NCI-H748 (cell line): ENCODE measurements around the gene AVPR2.

Experiments
- DNase-seq: peaks from one replicate; lab custom pipeline; 2025; ENCODE audit not compliant: unreplicated experiment; lab: John Stamatoyannopoulos, UW

AVPR2 gene

DNA sequence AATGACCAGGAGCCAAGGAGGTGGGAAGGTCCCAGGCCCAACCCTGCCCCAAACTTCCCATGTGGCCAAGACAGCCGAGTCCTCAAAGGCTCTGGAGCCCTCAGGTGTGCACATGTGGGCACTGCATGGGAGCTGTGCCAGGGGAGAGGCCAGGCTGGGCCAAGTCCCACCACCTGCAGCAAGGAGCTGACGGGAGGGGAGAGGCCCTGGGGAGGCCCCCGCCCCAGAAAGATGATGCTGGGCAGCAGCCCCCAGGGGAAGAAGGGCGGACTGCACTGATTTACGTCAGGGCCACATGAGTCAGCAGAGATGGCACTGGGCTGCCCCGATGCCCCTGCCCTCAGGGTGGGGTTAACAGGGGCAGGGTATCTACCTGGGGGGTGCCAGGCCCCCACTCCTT is 19.9 kb upstream of the AVPR2 start:
- DNase-seq = peak; percentile 30

DNA sequence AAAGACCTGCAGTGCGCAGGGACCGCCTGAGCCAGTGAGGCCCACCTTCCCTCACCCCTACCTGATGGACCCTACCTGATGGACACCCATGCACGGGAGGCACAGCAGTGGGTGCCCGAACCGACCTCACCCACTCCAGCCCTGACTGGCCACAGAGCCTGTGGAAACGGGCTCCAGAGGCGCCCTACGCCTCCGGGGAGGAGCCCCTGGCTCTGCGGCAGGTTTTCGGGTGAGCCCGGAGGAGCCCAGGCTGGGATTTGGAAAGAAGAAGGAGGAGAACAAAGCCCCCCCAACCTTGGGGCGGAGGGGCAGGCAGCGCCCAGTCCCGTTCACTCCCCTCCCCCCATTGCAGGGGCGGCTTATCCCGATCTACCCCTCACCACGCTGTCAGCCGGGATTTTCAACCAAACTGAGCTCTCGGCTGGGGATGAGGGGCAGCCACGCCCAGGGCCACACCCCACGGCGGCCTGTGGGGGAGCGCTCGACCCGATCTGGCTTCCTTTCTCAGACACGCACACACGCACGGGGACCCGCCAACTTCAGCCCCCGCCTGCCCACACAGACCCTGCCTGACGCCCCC is 19.2 kb upstream of the AVPR2 start:
- DNase-seq = peak; percentile 34

- peak; percentile 56 for DNase-seq
Observed at GRCh38 chrX:153885968-153886903, 18.2 kb upstream of the AVPR2 start, which contains the start of gene L1CAM. L1CAM (minus strand) TSS chrX:153886173; CDS start chrX:153875836, 10,337 bp downstream.

DNA sequence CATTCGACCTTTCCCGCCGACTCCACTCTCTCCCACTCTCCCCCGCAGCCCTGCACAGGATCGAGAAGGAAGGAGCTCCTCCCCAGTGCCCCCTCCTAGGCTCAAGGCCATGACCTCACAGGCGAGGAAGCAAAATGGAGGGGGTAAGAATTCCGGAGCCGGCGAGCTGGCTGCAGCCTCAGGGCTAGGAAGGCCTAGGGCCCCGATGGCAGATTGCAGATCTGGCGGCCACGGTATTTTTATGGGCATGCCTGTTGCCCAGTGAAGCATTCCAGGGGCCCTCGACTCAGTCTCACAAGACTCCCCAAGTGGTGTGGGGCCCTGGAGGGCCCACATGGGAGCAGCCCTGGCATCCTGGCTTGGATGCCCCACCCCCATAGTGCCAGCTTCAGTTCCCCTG is 17.6 kb upstream of the AVPR2 start:
- DNase-seq = no peak

- DNase-seq = no peak
Observed at GRCh38 chrX:153887385-153887784, 17.1 kb upstream of the AVPR2 start.

DNA sequence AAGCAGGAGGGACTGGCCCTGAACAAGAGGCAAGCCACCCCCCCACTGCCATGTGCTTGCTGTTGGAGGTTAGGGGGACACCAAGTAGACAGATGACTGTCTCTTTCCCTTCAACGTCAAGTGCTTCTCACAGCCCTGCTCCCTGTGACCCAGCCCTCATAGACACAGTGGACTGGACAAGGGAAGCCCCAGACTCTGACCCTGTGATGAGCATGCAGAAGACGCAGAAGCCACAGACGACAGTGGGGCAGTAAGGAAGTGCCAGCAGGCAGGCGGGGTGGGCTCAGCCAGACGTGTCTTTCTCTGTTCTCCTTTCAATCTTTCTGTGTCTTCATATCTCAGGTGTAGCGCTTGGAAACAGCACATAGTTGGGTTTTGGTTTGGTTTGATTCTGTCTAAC is 16.1 kb upstream of the AVPR2 start:
- no peak for DNase-seq

GRCh38 chrX:153889123-153889522 is 15.3 kb upstream of the AVPR2 start:
- peak; percentile 67 for DNase-seq

DNA sequence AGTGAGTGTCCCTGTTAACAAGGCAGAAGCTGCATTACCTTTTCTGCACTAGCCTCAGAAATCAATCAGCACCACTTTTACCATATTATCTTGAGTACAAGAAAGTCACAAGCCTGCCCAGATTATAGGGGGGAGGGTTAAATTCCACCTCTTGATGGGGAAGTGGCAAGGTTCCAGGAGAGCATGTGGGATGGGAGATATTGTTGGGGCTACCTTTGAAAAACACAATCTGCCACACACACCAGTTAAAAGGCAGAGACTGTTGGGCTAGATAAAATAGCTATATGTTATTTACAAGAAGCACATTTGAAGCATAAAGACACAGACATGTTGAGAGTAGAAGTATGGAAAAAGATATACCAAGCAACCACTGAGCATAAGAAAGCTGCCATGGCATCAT is 6.6 kb upstream of the AVPR2 start:
- no peak for DNase-seq

DNA sequence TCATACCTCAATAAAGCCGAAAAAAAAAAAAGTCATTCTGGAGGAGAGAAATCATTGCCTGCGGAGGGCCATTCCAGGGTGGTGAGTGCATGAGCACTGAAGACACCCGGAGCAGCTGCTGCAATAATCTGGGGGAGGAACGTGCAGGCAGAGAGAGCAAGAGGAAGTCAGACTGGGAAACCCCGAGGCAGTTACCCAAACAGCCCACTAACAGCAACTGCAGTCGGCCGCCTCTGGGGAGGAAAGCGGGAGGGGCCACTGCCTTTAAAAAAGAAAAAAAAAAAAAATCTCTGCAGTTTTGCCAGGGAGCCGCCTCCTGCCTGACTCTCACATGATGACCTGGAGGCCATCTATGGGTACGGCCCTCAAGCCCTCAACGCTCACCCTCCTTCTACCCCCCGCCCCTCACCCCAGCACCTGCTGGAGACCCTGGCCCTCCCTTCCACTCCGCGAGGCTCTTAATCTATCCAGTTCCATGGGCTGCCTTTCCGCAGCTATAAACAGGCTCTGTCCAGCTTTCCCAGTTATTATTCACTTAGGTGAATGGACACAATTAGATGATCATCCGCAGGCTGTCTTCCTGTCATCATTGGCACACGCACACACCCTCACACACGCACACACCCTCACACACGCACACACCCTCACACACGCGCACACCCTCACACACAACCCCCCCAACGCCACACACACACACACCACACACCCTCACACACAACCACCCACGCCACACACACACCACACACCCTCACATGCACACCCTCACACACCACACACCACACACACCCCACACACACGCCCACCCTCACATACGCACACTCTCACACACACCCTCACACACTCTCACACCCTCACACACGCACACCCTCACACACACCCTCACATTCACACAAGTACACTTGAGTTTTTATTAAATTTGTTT is 3.4 kb upstream of the AVPR2 start:
- peak; percentile 47 for DNase-seq

DNA sequence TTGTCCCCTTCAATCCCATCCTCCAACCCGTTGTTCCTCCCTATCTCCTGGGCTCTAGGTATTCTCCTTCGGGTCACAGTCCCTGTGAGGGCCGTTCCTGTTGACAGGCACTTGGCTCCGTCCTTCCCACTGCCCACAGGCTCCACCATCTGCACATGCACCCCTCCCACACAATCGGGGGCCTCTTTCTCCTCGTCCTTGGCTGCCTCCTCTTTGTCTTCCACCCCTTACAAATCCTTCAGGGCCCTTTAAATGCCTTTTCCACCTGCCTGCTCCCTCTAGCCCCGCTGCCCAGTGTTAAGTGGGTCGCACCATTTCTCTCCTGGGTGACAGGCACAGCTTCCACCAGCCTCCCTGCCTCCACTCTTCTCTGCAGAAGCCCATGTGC is 2.7 kb upstream of the AVPR2 start:
- no peak for DNase-seq

DNA sequence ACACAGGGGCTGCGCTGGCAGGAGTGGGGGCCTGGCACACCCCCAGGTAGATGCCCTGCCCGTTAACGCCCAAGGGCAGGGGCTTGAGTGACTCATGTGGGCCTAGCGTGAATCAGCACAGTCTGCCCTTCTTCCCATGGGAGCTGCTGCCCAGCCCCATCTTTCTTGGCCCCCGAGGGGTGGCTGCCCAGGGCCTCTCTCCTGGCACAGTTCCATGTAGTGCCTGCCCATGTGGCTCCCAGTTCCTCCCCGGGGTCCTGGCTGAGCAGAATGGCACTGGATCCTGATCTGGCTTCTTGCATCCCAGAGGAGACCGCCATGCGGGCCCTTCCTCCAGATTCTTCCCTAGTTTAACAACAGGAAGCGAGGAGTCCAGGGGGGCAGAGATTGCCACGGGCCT is 2.1 kb upstream of the AVPR2 start:
- no peak for DNase-seq

DNA sequence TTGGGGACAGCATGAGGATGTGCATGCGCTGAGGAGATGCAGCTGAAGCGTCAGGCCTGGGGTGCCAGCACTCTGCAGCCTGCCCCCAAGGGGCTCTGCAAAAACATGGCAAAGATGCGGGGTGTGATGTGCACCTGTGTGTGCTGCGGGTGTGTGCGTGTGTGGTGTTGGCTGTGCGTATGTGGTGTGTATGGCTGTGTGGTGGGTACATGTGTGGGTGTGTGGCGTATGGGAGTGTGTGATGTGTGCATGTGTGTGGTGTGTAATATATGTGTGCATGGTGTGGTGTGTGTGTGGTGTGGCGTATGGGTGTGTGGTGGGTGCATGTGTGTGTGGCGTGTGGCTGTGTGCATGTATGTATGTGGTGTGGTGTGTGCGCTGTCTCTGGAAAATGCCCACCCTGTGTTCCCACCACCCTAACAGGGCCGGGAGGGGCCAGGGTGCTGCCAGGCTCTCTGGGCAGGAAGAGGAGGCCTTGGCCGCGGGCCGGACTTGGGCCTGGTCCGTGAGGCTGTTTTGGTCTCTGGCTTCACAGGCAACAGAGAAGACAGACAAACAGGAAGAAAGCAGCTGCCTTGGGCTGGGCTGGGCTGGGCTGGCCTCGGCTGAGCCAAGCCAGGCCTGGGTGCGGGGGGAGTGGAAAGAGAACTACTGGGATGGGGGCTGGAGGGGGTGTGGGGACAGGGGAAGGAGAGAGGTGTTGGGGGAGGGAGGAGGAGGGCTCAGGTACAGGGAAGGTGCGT is 1.1 kb upstream of the AVPR2 start:
- no peak for DNase-seq

GRCh38 chrX:153905481-153906095 is 1.1 kb downstream of the AVPR2 start:
- DNase-seq = no peak

GRCh38 chrX:153906126-153906917 is 1.8 kb downstream of the AVPR2 start:
- DNase-seq = no peak

GRCh38 chrX:153907456-153907855 is 3.0 kb downstream of the AVPR2 start:
- DNase-seq = no peak

DNA sequence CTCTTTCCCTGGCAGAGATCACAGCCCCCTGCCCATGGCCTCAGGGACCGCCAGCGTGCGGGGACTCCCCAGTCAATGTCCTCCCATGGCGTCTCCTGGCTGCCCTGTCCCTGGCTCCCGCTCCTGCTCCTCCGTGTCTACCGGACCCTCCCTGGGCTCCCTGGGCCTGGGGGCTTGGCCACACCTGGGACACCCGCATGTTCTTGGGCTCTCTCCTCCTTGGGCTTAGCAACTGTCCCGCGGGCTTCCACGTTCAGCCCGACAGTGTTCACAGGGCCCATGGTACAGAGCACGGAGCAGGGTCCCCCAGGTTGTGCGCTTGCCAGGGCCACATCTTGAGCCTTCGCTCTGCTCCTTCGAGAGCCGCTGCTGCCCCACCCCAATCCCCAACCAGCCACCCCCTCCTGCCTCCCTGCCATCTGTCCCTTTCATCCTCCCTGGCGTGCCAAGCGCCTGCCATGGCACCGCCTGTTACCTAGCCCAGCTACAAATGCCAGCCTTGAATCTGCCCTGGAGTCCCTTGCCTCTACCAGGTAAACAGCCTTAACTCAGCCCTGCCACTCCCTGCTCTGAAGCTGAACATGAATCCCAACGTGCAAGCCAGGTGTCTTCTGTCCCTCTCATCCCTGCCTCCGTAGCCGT is 3.9 kb downstream of the AVPR2 start:
- no peak for DNase-seq

DNA sequence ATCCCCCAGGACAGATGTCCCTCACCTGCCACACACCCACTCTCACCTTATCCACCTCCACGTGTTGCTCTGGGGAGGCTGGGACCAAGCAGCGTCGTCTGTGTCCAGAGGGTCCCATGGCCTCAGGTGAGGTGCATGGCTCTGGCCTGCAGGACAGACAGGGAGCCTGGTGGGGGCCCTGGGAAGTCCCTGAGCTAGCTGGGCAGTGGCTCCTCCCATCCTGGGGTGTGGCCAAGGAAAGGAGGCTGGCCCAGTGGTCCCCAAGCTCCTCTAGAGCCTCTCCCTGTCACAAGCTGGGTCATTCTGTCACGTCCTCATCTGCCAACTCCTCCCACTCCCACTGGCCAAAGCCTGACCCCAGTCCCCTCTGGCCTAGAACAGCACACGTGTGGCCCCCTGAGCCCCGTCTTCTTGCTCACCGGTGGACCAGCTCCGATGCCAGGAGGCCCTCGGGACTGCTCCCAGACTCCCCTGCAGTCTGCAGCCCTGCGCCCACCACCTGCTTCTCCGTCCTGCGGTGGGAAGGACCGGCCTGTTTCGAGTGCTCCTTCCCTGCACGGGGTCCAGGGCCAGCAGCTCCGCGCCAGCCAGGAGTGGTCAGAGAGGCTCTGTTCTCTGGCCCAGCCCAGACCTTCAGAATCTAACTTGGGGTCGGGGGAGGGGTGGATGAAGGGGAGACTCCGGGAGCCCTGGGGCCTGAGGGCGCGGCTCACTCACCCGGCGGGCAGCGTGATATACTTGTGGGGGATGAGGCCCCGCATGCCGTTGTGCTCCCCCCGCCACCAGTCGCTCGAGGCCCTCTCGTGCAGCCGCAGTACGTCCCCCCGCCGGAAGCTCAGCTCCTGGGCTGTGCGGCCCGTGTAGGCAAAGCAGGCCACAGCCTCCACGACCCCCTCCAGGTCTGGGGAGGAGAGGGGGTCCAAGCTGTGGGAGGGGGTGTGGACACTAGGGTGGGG is 4.8 kb downstream of the AVPR2 start:
- DNase-seq = no peak

DNA sequence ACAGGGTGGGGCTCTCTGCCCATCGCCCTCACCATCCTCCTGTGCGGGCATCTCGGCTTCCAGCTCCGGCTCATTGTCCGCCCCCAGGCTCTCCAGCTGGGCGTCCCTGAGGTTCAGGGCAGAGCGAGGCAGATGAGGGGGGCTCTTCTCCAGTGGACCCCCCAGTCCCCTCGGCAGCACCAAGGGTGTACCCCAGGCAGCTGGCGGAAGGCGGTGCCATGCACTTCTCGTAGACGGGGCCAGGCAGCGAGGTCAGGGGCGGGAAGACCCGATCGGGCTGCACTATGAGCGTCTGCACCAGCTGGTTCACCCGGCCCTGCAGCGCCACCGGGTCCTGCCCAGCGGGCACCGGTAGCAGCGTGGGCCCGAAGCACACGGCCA is 5.5 kb downstream of the AVPR2 start:
- DNase-seq = no peak
